ENCODE results near the gene ITLN2. TPM values are rescaled to one million over a fixed set of nuclear protein-coding genes. Genes with fewer than 3 reads are reported as not detected.

ITLN2 gene
- total and polyA plus RNA-seq, 9 of the 15 experiments (the other 6 are each of a cell fraction or from before 2014, with no cell fraction given), result not detected

DNA sequence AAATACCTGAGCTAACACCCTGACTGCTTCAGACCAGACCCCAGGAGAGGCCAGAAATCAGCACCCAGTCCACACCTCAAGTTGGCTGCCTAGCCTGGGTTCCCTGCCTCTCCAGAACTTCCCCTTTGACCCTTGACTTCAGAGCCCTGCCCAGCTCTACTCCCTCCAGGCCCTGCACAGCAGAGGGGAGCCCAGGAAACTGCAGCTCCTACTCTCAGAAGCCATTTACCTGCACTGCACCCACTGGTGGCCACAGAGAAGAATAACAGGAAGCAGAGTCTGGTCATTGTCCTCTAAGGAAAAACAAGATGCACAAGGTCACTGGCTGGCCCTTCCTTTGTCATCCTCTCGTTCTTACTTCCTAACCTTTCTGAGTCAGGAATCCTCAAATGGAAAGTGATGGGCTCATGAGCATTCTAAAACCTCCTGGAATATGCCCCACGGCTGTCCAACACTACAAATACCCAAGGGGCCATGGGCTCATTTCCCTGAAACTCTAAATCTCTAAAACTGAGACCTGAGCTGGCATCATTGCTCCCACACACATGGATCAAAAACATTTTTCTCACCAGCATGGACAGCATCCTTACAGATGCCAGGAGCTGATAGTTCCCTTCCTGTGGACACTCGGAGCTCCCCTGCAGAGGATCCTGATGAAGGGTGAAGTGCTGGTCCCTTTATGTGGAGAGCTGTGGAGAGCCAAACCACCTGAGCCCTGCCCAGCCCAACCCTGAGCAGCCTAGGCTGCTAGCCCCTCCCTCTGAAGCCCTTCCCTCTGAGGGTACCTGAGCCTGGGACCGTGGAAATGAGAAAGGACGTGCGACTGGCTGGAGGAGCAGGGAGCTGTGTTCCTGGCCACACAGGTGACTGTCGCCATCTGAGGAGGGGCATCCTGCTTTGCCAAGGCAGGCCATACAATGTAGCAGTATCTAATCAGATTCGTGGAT, at the start of gene ITLN2 (continued):
- TF ChIP-seq, protein P1, sequence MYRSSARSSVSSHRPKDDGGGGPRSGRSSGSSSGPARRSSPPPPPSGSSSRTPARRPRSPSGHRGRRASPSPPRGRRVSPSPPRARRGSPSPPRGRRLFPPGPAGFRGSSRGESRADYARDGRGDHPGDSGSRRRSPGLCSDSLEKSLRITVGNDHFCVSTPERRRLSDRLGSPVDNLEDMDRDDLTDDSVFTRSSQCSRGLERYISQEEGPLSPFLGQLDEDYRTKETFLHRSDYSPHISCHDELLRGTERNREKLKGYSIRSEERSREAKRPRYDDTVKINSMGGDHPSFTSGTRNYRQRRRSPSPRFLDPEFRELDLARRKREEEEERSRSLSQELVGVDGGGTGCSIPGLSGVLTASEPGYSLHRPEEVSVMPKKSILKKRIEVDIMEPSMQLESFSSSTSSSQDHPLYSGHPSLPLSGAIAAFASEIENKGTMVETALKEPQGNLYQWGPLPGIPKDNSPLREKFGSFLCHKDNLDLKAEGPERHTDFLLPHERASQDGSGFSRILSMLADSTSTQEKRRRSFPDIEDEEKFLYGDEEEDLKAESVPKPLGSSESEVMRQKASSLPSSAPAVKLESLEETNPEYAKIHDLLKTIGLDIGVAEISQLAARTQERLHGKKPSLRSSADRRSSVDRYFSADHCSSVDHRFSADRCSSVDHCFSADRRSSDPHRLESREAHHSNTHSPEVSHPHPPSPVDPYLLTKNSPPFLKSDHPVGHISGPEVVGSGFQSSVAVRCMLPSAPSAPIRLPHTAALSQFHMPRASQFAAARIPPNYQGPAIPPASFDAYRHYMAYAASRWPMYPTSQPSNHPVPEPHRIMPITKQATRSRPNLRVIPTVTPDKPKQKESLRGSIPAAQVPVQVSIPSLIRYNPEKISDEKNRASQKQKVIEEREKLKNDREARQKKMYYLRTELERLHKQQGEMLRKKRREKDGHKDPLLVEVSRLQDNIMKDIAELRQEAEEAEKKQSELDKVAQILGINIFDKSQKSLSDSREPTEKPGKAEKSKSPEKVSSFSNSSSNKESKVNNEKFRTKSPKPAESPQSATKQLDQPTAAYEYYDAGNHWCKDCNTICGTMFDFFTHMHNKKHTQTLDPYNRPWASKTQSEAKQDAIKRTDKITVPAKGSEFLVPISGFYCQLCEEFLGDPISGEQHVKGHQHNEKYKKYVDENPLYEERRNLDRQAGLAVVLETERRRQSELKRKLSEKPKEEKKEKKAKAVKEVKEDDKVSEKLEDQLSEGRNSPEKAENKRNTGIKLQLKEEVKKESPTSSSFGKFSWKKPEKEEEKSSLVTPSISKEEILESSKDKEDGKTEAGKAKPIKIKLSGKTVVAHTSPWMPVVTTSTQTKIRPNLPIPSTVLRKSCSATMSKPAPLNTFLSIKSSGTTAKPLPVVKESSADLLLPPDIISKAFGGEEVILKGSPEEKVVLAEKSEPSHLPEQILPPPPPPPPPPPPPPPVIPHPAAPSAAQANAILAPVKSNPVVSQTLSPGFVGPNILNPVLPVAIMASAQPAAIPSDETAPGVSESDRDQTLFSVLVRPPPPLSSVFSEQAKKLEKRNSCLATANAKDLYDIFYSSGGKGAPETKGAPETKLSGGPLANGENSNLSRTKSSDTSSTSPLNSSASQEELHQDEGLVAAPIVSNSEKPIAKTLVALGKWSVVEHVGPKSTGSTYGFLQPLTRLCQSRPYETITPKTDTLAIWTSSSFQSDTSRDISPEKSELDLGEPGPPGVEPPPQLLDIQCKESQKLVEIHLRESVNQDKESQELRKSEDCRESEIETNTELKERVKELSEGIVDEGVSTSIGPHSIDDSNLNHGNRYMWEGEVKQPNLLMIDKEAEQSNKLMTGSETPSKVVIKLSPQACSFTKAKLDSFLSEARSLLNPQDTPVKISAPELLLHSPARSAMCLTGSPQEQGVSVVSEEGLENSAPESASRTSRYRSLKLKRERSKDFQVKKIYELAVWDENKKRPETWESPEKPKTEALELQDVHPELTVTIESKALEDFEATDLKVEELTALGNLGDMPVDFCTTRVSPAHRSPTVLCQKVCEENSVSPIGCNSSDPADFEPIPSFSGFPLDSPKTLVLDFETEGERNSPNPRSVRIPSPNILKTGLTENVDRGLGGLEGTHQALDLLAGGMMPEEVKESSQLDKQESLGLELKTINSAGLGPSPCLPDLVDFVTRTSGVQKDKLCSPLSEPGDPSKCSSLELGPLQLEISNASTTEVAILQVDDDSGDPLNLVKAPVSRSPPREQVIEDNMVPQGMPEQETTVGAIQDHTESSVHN (IDR thresholded peaks at IDR 0.05; ENCODE audit: borderline replicate concordance in 1 of 2, low read depth in 1 of 2), result no peak
- TF ChIP-seq, protein P2, sequence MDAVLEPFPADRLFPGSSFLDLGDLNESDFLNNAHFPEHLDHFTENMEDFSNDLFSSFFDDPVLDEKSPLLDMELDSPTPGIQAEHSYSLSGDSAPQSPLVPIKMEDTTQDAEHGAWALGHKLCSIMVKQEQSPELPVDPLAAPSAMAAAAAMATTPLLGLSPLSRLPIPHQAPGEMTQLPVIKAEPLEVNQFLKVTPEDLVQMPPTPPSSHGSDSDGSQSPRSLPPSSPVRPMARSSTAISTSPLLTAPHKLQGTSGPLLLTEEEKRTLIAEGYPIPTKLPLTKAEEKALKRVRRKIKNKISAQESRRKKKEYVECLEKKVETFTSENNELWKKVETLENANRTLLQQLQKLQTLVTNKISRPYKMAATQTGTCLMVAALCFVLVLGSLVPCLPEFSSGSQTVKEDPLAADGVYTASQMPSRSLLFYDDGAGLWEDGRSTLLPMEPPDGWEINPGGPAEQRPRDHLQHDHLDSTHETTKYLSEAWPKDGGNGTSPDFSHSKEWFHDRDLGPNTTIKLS (IDR thresholded peaks at IDR 0.05; ENCODE audit: borderline replicate concordance, low read depth), result no peak
- TF ChIP-seq KLF16 (IDR thresholded peaks at IDR 0.05) (no peak), ESRRA (IDR thresholded peaks at IDR 0.05; ENCODE audit: borderline replicate concordance, low read depth) (peak; percentile 80), SMAD3 (CRISPR knock-in tag; conservative IDR thresholded peaks at IDR 0.05) (no peak), ATF7 (IDR thresholded peaks at IDR 0.05) (no peak), ELF4 (CRISPR knock-in tag; IDR thresholded peaks at IDR 0.05) (no peak), TEAD4 (IDR thresholded peaks at IDR 0.05; ENCODE audit: low read length) (no peak), TEAD4 (CRISPR knock-in tag; IDR thresholded peaks at IDR 0.05; ENCODE audit: borderline replicate concordance) (no peak), KLF10 (CRISPR knock-in tag; IDR thresholded peaks at IDR 0.05) (no peak), POLR2A (conservative IDR thresholded peaks at IDR 0.05) (no peak), FOXA1 (IDR thresholded peaks at IDR 0.05; ENCODE audit: borderline replicate concordance) (no peak), ETV1 (tag; conservative IDR thresholded peaks at IDR 0.05; ENCODE audit: low read depth) (0 out of 2 replicates have a peak, but pooled peaks have one; percentile 27)
- TF ChIP-seq, protein P3, sequence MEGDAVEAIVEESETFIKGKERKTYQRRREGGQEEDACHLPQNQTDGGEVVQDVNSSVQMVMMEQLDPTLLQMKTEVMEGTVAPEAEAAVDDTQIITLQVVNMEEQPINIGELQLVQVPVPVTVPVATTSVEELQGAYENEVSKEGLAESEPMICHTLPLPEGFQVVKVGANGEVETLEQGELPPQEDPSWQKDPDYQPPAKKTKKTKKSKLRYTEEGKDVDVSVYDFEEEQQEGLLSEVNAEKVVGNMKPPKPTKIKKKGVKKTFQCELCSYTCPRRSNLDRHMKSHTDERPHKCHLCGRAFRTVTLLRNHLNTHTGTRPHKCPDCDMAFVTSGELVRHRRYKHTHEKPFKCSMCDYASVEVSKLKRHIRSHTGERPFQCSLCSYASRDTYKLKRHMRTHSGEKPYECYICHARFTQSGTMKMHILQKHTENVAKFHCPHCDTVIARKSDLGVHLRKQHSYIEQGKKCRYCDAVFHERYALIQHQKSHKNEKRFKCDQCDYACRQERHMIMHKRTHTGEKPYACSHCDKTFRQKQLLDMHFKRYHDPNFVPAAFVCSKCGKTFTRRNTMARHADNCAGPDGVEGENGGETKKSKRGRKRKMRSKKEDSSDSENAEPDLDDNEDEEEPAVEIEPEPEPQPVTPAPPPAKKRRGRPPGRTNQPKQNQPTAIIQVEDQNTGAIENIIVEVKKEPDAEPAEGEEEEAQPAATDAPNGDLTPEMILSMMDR (IDR thresholded peaks at IDR 0.05 in 2 of 3, conservative IDR thresholded peaks at IDR 0.05 in 1 of 3; ENCODE audit: insufficient read depth in 2 of 3, low read depth in 1 of 3, low read length in 3 of 3), result peak; percentile 78 to 86 (median 82)
